Stimulated activated CD8-positive, alpha-beta memory T cell treated with anti-CD3 and anti-CD28 coated beads, Interleukin-7, amount 100 ng/mL, for 4 hours (primary cell): ENCODE data around the gene EFNA5.

Source experiments
- DNase-seq, 2 donors: peaks; one replicate each; pipeline ENCODE4 v3.0.0-alpha.2; 2020; ENCODE audit warnings: low read depth in 2 of 2

EFNA5 gene

DNA sequence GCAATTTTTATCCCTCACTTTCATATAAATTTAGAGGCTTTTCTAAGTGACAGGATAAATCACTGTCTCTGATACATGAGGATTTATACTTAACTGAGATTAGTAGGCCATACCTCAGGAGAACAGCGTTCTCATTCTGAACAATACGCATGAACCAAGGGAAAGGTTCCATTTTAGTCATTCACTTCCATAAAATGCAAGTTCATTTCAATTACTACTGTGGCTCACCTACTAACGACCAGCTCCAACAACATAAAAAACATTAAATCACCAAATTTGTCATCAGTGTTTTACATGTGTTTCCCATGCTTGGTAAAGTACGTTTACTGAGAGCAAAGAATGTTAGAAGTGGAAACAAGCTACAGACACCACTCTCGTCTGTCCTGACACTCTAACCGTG lies 67.4 kb downstream of the EFNA5 start:
- DNase-seq, result no peak

- no peak for DNase-seq
Measured at GRCh38 chr5:107602896-107603295, 67.8 kb downstream of the EFNA5 start.

- no peak for DNase-seq
Measured at GRCh38 chr5:107601076-107601475, 69.7 kb downstream of the EFNA5 start.

DNA sequence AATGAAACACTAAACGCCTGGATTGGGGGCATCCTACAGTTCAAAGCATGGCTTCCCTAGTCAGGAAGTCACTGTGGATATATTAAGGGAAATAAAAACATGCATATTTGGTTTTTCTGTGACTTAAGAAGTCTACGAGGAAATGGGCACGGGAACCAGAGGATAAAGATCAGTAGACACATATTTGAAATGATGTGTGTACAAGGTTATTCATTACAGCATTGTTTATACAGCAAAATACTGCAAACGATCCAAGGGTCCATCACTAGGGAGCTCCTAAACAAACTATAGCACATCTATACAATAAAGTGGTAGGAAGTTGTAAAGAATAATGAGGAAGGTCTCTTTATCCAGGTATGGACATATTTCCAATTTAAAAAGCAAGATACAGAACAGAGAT lies 71.8 kb downstream of the EFNA5 start:
- DNase-seq, result no peak

GRCh38 chr5:107597803-107598202 lies 72.9 kb downstream of the EFNA5 start:
- no peak for DNase-seq

GRCh38 chr5:107597247-107597646 lies 73.5 kb downstream of the EFNA5 start:
- no peak for DNase-seq

GRCh38 chr5:107594253-107595045 lies 76.3 kb downstream of the EFNA5 start:
- no peak for DNase-seq

GRCh38 chr5:107593009-107593408 lies 77.7 kb downstream of the EFNA5 start:
- no peak for DNase-seq

DNA sequence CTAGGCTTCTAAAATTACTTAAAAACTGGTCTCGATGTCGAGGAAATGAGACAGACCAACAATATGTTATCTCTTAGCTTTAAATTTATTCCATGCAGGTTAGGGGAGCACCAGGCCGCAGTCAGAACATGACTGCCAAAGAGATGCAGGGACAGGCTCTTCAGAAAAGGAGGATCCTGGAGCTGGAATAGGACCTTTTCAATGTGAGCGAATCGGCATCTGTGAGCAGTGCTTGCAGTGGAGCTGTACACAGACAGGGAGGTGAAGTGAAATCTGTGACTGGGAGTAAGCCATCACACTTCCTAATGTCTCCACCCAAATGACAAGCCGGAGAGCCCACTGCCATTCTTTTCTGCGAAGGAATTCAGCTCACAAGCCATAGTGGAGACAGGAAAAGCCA lies 78.2 kb downstream of the EFNA5 start:
- DNase-seq, result no peak

DNA sequence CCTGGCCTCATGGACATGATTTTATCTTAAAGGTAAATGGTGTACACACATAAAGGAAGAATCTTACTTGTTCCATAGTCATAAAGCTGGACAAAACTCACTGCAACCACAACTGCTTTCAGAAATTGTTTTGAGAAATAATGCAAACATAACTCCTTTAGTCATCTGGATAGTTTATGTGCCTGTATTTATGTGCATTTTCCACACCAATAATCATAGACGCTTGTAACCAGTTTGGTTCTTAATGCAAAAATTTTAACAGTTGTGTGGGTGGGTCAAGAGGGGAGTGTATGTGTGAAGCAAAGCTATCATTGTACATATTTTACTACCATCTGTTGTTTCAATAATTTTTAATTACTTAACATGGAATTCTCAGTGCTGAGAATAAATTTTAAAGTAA lies 80.1 kb downstream of the EFNA5 start:
- no peak for DNase-seq

GRCh38 chr5:107589520-107590193 lies 81.1 kb downstream of the EFNA5 start:
- no peak for DNase-seq

- DNase-seq, result no peak
Measured at GRCh38 chr5:107582625-107583024, 88.1 kb downstream of the EFNA5 start.

DNA sequence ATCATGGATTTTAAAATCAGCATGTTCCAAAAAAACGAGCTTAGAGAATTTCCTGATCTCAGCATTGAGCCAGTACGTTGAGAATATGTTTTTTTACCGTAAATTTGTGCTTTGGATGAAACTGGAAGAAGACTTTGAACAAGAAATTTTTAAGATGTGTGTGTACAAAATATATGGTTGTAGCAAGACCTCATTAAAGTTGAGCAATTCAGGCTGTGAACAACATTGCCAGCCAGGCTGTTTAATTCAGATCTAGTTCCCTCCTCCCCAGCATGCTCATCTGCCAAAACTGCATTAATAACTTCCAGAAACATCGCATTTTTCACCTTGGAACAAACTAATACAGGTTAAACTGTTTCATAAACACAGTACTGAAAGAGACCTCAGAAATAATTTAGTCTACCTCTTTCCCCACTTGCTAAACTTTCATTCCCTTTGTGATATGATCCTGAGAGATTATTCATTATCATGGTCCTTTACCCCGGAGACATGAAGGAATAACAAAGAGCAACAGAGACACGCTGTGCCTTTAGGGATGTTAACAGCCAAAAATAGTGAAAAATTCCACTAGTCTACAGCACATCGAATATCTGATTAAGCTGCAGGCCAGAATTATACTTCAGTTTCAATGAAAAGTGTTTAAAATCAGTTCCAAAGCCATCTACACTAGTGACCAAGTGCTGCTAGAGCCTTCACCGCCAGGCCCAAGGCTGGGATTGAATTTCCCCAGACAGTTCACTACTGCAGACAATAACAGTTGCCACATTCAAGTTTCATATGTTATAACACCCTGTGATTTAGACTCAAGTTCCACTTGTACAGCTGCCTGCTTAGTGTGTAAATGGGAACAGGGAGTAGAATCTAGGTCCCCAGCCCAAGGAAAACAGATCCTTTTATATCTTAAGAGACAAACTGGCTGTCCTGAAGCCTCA lies 89.6 kb downstream of the EFNA5 start:
- DNase-seq, result no peak

DNA sequence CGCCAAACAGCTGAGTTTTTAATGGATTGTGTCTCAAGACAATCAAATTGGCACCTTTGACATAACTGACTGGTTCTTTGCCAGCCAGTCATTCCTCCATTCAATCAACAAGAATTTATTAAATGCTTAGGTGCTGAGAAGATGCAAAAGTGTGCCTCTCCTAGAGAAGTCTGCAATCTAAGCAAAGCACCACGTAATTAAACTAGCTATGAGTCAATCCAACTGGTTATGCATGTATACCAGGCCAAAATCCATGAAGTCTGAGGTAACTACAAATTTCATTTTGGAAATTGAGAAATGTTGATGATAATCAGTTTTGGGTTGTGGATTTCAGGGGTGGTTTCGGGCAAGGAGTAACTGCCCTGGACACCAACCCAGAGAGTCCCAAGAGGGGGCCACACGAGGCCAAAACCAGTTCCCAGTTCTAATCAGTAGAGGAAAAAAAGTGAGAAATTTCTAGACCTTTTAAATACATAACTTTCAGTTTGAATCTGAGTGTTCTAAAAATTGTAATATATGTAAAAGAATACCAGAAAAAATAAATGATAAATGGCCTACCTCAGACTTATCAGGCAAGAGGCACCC lies 92.6 kb downstream of the EFNA5 start:
- DNase-seq, result no peak

DNA sequence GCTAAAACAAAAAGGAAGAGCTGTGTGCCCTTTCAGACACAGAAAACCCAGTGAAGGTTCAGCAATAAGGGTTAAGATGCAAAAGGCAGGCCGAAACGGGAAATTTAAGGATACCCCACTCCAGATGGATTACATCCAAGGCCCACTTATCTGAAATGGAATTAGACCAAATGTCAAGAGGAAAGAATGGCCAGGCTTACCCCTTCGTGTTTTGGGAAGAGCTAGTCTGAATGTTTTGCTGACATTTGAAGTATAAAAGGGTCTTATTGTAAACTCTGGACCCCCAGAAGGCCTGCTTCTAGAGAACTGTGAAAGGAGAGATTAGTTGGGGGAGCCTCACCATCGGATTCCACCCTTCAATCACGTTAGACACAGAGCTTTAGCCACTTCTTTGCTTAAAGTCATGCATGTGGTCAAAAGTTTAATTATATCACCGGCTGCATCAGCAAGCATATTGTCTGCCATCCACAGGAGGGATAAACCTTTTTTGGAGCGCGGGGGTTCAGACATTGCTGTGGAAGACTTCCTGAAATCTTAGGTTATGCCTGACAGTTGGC lies 93.3 kb downstream of the EFNA5 start:
- DNase-seq, result no peak

- no peak for DNase-seq
Measured at GRCh38 chr5:107576736-107577393, 93.9 kb downstream of the EFNA5 start.

DNA sequence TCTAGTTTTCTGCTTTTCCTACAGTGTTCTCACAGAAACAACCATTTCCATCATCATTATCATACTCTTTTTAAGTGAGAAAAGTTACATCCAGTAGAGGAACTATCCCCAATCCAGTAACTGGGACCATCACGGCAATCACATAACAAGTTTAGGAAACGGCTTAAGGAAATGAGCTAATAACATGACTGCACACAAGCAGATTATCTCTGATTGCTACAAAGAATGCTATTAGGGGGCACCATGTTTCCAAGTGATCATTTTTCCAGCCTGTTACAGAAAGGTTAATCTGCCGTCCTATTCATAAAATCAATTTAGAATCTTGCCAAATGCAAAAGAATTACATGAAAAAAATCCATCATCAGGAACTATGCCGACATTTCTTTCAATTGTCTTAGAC lies 94.6 kb downstream of the EFNA5 start:
- no peak for DNase-seq

- no peak for DNase-seq
Measured at GRCh38 chr5:107574287-107574686, 96.5 kb downstream of the EFNA5 start.

DNA sequence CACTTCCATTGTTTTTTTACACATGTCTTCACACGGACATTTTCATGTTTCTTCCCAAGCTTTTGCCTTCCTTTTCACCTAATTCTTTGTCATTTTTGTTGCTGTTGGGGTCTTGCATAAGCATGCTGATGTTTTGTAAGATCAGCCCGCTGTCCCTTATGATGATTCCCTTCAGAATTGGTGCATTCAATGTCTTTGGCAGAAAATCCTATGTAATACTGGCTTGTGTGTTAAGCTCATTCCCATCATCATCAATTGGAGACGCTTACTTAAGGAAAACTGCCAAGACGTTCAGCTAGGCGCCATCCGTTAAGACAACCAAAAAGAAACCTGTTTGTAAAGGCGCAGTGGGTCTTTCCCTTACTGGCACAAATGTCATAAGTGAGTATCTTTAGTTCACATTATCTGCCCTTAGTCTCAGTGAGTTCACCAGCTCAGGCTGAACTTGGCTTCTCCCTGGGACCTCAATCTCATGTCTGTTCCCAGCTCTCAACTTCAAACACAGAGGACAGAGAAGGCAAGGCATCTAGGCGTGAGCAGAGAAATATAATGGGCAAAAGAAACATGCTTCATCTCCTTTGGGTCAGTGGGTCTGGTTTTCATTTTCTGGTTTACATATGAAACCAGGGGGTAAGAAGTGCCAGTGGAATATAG lies 97.9 kb downstream of the EFNA5 start:
- no peak for DNase-seq
